ENCODE results near the gene KCNK7. TPM values are rescaled to one million over a fixed set of nuclear protein-coding genes. Genes with fewer than 3 reads are reported as not detected.

Gene KCNK7
- total RNA-seq, 2 experiments from 2014 or later: 0.34 to 0.46 TPM

- POLR2A ChIA-PET: interaction anchor here (0.5 to 2.8 kb wide), 14 partner anchors 16 to 316 kb away, joined by 3 to 14 read pairs (median 4); partner anchors contain the start of genes FIBP, MALAT1, MAP3K11 and MUS81
- CTCF ChIA-PET: interaction anchor here (1.0 to 4.6 kb wide), 15 partner anchors 8 to 42 kb away, joined by 3 to 56 read pairs (median 5); partner anchors contain the start of genes KCNK7 and PCNX3
These were observed 23.1 kb downstream of the KCNK7 start, which contains the start of gene FAM89B for GRCh38 chr11:65572356-65573051. Gene FAM89B, plus strand, starts transcription at chr11:65572538. Its CDS starts 132 bp downstream, at chr11:65572670.

DNA sequence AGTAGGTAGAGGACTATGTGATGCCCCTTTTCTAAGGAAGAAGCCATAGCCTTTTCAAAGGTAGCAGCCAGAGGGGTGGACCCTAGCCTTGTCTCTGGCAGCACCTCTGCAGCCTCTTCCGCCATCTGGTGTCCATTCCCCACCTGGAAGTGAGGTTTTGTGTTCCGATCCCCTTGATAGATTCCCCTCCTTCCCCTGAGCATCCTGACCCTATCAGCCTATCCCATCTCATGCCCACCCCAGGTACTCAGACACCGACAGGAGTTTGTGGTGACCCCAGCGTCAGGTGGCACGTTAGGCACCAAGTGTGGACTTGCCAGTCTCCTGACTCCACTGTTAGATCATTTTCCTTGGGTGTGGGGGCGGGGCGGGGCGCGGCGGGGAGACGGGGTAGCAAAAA is 23.7 kb downstream of the KCNK7 start:
- CTCF ChIA-PET: interaction anchor here (0.8 to 4.6 kb wide), 10 partner anchors 9 to 43 kb away, joined by 3 to 56 read pairs (median 7); partner anchors contain the start of gene KCNK7

GRCh38 chr11:65571420-65571819 is 24.2 kb downstream of the KCNK7 start:
- POLR2A ChIA-PET: interaction anchor here (0.7 to 2.8 kb wide), 4 partner anchors 17 to 317 kb away, joined by 3 to 14 read pairs (median 4); partner anchors contain the start of gene FIBP
- CTCF ChIA-PET: interaction anchor here (0.7 to 4.6 kb wide), 9 partner anchors 12 to 184 kb away, joined by 3 to 56 read pairs (median 7); partner anchors contain the start of gene KCNK7

More for the DNA sequence above, 23.7 kb downstream of the KCNK7 start:
- POLR2A ChIA-PET: interaction anchor here (0.5 to 2.8 kb wide), 7 partner anchors 15 to 316 kb away, joined by 3 to 14 read pairs (median 3); partner anchors contain the start of genes FIBP and MUS81

DNA sequence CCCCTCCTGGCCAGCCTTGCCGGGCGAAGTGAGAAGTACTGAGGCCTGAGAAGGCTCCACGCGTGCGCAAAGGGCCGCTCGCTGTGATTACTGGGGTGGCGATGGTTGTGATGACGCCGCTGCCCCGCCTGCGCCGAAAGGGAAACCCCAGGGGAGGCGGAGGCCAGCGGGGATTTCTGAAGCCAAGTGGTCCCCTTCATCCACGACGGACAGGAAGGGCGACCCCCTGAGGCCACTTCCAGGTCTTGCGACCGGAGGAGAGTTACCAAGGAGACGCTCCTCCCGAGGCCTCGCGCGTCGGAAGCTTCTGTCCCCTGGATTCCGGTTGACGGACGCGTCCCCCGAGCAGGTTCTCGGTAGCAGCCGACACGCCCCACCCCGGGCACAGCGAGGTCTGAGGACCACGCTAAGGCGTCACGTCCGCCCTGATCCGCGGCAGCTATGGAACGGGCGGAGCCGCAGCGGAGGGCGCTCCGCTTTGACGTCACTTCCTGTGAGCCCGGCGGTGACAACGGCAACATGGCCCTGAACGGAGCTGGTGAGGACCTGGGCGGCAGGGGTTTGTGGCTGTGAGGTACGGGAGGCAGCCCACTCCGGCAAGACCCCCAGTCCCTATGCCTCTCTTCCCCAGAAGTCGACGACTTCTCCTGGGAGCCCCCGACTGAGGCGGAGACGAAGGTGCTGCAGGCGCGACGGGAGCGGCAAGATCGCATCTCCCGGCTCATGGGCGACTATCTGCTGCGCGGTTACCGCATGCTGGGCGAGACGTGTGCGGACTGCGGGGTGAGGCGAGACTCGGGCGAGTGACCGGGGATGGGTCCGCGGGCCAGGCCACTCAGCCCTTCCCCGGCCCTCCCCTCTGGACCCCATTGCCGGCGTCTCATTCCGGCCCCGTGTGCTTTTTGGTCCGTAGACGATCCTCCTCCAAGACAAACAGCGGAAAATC is 25.4 kb downstream of the KCNK7 start, which contains the start of gene ZNRD2:
TSS of gene ZNRD2 (plus strand) at position 505 of the 946 bp plus-strand sequence. CDS start at position 520, 15 bp downstream.
- CTCF ChIA-PET: interaction anchor here (0.7 to 4.6 kb wide), 12 partner anchors 12 to 45 kb away, joined by 3 to 56 read pairs (median 5); partner anchors contain the start of genes LTBP3 and PCNX3
- POLR2A ChIA-PET: interaction anchor here (0.8 to 1.2 kb wide), 6 partner anchors 43 to 321 kb away, joined by 3 to 4 read pairs (median 3); partner anchors contain the start of genes NEAT1 and POLA2

DNA sequence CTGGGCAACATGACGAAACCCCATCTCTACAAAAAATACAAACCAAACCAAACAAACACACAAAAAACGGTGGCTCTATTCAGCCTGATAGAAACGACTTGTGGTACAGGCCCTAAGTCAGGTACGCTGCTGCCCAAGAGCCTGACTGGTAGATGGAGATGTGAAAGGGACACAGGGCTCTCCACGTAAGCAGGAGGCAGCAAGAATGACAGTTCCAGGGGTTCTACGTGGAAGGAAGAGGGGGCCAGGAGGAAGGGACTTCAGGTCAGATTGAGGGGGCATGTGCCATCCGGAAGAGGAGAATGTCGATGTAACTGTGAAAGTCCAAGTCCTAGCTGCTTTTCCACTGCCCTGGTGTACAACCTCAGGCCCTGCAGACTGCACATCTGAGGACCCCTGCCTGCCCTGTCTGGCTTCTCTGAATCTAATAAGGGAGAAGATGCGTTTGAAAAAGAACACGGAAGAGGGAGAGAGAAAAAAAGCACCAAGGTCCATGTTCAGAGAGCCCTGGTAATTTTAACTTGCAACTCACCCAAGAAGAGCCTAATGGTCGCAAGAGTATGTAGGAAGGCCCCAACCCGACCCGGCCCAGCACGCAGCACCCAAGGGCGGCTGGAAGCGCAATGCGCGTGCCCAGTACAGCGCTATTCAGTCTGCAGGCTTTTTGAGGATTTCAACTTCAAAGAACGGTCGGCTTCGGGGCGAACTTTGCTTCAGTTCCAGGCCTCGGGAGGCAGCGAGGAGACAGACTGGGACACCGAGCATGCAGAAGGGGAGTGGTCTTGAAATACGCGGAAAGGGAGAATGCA is 26.2 kb downstream of the KCNK7 start:
- CTCF ChIA-PET: interaction anchor here (0.8 to 4.6 kb wide), 7 partner anchors 11 to 46 kb away, joined by 3 to 56 read pairs (median 5); partner anchors contain the start of genes LTBP3 and PCNX3
- POLR2A ChIA-PET: interaction anchor here (1.0 to 1.2 kb wide), 4 partner anchors 43 to 308 kb away, joined by 3 to 4 read pairs (median 4); partner anchors contain the start of genes NEAT1 and POLA2

DNA sequence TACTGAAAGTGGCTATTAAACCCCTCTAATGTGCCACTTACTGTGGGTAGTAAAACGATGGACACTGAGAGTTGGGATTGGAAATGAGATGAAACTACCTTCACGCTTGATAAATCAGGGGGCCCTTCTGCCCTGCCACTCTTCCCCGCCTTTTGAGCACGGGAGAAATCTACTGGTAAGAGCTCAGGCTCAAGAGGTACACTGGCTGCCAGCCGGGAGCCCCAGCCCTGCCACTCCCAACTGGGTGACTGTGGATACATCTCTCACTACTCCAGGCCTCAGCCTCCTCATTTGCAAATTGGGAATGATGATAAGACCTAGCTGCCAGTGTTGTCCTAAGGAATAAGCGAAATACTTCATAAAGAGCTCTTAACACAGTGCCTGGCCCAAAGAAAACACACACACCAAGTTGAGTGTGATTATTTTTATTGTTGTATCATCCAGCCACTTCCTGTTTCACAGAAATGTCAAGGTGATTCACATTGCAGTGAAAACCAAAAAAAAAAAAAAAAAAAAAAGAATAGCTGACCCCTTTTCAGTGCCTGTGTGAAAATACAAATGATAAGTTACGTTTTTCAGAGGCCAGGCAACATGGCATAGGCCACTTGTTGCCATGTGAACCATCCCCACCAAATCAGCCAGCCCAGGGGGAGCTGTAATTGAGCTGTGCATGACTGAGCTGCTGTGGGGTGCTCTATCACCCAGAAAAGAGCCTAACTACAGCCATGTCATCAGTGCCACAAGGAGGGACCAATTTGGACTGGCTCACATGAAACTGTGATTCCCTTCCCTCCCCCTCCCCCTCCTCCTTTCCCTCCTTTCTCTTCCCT is 29.8 kb downstream of the KCNK7 start:
- CTCF ChIA-PET: interaction anchor here (0.6 to 3.3 kb wide), 12 partner anchors 7 to 72 kb away, joined by 3 to 18 read pairs (median 4); partner anchors contain the start of genes FAM89B, SCYL1 and SIPA1
- POLR2A ChIA-PET: interaction anchor here (0.6 to 1.5 kb wide), 13 partner anchors 10 to 304 kb away, joined by 3 to 11 read pairs (median 5); partner anchors contain the start of genes DPF2, EHBP1L1, MALAT1 and NEAT1

- ChIA-PET POLR2A (interaction anchor here (0.6 to 1.5 kb wide), 3 partner anchors 9 to 110 kb away, joined by 3 to 8 read pairs (median 4); partner anchors contain the start of gene EHBP1L1), CTCF (interaction anchor here (1.1 to 5.2 kb wide), 8 partner anchors 8 to 40 kb away, joined by 3 to 23 read pairs (median 8); partner anchors contain the start of genes FAM89B and SCYL1)
These were observed 30.6 kb downstream of the KCNK7 start for GRCh38 chr11:65564879-65565559.

GRCh38 chr11:65563601-65564000 is 32.0 kb downstream of the KCNK7 start:
- POLR2A ChIA-PET: interaction anchor here (0.7 kb wide), 2 partner anchors 18 to 489 kb away, joined by 5 to 6 read pairs; no protein-coding TSS in a partner anchor
- CTCF ChIA-PET: interaction anchor here (0.7 to 5.2 kb wide), 5 partner anchors 9 to 194 kb away, joined by 3 to 23 read pairs (median 4); partner anchors contain the start of gene FAM89B

GRCh38 chr11:65562788-65563187 is 32.8 kb downstream of the KCNK7 start:
- ChIA-PET POLR2A (interaction anchor here (0.7 kb wide), 2 partner anchors 19 to 490 kb away, joined by 5 to 6 read pairs; no protein-coding TSS in a partner anchor), CTCF (interaction anchor here (0.7 to 5.2 kb wide), 7 partner anchors 9 to 193 kb away, joined by 3 to 23 read pairs (median 4); partner anchors contain the start of gene FAM89B)

DNA sequence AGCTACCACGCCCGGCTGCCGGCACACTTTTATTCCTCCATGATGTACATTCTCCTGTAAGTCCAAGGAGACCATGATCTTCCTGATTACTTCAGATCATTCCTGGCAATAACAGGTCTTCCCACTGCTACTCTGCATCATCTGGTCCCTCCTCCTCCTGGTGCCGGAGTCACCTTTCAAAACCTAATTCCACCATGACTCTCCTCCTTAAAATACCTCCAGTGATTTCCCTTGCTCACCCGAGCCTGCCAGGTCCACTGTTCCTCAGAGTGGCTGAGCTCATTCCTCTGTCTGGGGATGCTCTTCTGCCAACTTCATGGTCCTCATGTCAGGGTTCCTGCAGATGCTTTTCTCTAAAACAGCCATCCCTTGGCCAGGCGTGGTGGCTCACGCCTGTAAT is 33.6 kb downstream of the KCNK7 start:
- ChIA-PET CTCF (interaction anchor here (0.7 to 5.2 kb wide), 6 partner anchors 11 to 102 kb away, joined by 3 to 23 read pairs (median 5); no protein-coding TSS in a partner anchor), POLR2A (no interaction called here)

DNA sequence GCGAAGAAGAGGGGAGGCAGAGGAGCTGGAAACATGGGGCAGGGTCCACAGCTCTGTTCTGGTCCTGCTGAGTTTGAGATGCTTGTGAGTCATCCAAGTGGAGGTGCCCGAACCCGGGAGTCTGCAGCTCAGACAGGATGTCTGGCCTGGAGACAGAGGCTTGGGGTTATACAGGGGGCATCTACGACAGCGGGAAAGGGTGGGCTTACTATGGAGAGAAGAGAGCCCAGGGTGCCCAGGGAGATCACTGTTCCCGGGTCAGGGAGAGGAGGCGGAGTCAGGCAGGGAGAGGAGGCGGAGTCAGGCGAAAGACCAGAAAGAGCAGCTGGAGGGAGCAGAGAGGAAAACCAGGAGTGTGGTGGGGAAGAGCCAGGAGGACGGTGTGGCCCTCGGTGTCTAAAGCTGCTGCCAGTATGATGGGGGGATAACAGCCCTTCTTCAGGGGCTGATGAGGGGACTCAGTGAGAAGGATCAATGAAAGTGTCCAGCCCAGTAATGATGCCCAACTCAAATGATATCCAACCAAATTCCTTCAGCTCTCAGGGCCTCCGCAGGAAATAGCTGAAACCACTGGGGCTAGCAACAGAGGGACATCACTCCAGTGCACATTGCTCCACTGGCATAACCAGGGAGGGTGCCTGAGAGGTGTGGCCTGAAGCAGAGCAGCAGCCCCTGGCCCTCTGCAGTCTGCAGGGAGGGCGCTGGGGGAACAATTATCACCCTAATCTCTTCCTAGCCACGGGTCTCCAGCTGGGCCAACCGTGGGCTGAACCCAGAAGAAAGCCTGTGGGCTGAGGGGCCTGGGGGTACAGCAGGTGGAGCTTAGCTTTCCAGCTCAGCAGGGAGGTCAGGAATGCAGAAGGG is 34.8 kb downstream of the KCNK7 start:
- ChIA-PET POLR2A (interaction anchor here (0.6 kb wide), 1 partner anchor 299 kb away, joined by 7 read pairs; the partner anchor contains the start of gene POLA2), CTCF (interaction anchor here (1.2 to 5.2 kb wide), 4 partner anchors 10 to 33 kb away, joined by 3 to 23 read pairs (median 12); no protein-coding TSS in a partner anchor)

DNA sequence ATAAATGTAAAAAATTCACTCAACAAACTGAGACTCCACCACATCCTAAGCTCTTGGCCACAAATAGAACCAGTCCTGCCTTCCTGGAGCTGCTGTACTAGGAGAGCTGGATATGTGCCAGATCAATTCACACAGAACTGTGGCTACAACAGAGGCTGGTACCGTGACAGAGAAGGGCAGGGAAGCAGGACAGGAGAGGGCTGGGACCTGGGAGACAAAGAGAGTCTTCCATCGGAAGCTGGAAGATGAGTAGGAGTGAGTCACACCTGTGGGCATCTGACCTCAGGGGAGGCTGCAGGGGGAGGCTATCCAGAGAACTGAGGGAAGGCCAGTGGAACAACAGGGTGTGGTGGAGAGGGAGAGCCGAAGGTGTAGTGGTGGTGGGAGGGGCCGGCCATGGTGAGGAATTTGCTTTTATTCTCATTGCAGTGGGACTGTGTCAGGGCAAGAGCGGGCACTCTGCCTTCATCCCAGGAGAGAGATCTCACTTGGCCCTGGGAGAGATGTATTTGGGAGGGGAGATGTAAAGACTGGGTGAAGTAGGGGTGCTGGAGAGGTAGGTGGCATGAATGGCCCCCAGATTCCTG is 35.6 kb downstream of the KCNK7 start:
- ChIA-PET POLR2A (interaction anchor here (0.6 kb wide), 1 partner anchor 1625 kb away, joined by 6 read pairs; no protein-coding TSS in a partner anchor), CTCF (interaction anchor here (1.3 to 5.2 kb wide), 5 partner anchors 9 to 19 kb away, joined by 3 to 23 read pairs (median 4); no protein-coding TSS in a partner anchor)

- ChIA-PET CTCF (interaction anchor here (1.2 to 3.2 kb wide), 6 partner anchors 11 to 23 kb away, joined by 3 to 20 read pairs (median 4); partner anchors contain the start of gene FAM89B), POLR2A (interaction anchor here (0.6 to 1.3 kb wide), 3 partner anchors 34 to 1625 kb away, joined by 3 to 6 read pairs (median 6); no protein-coding TSS in a partner anchor)
These were observed 36.1 kb downstream of the KCNK7 start for GRCh38 chr11:65559535-65559934.

Measured in activated CD8-positive, alpha-beta memory T cell treated with anti-CD3 and anti-CD28 coated beads for 36 hours (primary cell).